Measurements from ENCODE around the gene LEKR1. TPM values are rescaled to one million over a fixed set of nuclear protein-coding genes. Genes with fewer than 3 reads are reported as not detected.
"Not testable (repeated sequence)": the region's sequence is repeated elsewhere in the genome, so short reads cannot be mapped to it uniquely, and the experiment has no call there.

Gene LEKR1
- total RNA-seq, 2 experiments from 2014 or later = 0.40 to 0.48 TPM

GRCh38 chr3:156948402-156949210, 122.5 kb downstream of the LEKR1 start:
- CTCF ChIA-PET = no interaction called here
- POLR2A ChIA-PET = no interaction called here

DNA sequence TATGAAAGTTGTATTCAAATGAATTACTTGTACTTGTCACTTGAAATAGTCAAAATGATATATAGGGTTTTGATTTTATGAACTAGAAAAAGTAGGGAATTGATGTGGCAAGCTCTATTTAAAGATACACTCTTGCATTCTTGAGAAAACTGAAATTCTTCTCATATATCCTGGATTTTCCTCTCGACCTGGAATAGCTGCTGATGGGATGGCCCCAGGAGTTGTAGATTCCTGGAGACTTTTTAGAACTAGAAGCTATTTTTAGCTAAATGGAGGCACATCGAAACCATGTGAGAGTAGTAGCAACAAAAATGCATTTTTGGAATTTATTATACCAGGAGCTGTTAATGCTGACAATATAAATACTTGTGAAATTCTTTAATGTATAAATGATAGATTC, 125.9 kb downstream of the LEKR1 start:
- POLR2A ChIA-PET = no interaction called here
- CTCF ChIA-PET = no interaction called here

DNA sequence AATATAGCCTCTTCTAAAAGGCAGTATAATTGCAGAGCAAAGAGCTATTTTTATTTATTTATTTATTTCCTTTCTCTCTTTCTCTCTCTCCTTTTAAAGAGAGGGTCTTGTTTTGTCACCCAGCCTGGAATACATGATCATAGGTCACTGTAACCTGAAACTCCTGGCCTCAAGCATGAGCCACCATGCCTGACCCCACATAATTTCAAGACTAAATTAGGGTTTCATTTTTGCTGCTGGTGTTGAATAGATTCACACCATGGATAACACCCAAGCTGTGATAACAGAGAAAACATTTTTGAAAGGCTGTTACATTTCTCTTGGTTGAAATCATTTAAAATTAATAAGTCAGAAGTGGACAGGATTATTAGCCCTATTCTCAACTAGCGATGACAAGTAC, 131.6 kb downstream of the LEKR1 start:
- POLR2A ChIA-PET = no interaction called here
- CTCF ChIA-PET = no interaction called here

GRCh38 chr3:156963096-156963495, 136.9 kb downstream of the LEKR1 start:
- CTCF ChIA-PET = no interaction called here

DNA sequence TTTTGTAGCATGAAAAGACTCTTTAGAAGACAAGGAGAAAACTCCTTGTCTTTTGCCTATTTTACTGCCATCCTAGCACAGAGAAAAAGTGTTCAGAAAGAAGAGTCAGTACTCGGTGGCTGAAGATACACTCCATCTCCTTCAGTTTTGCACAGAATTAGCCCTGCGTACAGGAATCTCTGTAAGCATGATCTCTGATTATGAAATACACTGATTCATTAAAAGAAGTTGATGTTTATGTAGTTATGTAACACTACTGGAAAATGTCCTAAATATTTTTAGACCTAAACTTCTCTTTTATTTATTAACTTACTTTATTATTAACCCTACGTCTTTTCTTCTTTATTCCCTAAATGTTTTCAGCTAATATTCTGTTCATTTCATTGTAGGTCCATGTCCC, 138.4 kb downstream of the LEKR1 start:
- POLR2A ChIA-PET = no interaction called here

More at GRCh38 chr3:156963096-156963495, 136.9 kb downstream of the LEKR1 start:
- POLR2A ChIA-PET = no interaction called here

GRCh38 chr3:156966349-156966748, 140.2 kb downstream of the LEKR1 start:
- CTCF ChIA-PET, POLR2A ChIA-PET: not testable (repeated sequence)

More for the DNA sequence above, 138.4 kb downstream of the LEKR1 start:
- CTCF ChIA-PET = no interaction called here

- ChIA-PET POLR2A (no interaction called here), CTCF (no interaction called here)
Observed at GRCh38 chr3:156973954-156974353, 147.8 kb downstream of the LEKR1 start.

DNA sequence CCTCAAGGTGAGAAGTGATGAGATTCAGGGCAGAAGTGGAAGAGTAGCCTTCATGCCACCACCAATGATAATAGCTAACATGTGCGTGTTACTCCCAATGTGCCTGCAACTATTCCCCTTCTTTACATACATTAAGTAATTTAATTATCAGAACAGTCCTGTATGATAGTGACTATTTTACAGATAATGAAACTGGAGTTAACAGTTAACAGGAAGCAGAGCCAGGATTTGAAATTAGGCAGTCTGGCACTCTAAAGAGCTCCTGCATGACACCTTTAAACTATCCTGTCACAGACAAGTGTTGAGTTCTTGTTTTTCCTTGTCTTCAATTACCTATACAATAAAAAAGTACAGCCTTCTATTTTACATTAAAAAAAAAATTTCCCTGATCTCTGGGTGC, 148.8 kb downstream of the LEKR1 start:
- POLR2A ChIA-PET = no interaction called here
- CTCF ChIA-PET = no interaction called here

DNA sequence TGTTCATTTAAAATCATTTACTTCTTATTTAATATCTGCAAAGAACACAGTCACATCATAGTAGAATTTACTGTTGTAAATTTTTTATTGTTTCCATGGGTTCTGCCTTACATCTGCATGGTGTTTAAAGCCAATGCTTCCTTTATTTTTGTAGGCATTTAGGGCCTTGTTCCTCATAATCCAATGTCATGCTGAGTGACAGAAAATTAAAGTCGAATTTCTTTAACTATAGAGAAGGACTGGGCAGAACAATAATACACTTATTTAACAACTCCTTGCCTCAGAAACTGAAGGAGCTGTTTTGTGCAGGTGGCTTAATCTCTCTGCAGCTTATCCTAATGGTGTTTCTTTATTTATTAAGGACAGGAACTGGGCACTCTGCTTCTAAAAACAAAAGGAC, 149.6 kb downstream of the LEKR1 start:
- POLR2A ChIA-PET = no interaction called here
- CTCF ChIA-PET = no interaction called here

- CTCF ChIA-PET = no interaction called here
- POLR2A ChIA-PET = no interaction called here
Observed at GRCh38 chr3:156976933-156977332, 150.8 kb downstream of the LEKR1 start.

GRCh38 chr3:156978481-156978961, 152.4 kb downstream of the LEKR1 start:
- ChIA-PET POLR2A (no interaction called here), CTCF (interaction anchor here (0.6 kb wide), 1 partner anchor 120 kb away, joined by 3 read pairs; no protein-coding TSS in a partner anchor)

GRCh38 chr3:156981005-156981404, 154.9 kb downstream of the LEKR1 start:
- ChIA-PET POLR2A (no interaction called here), CTCF (interaction anchor here (0.8 kb wide), 1 partner anchor 11 kb away, joined by 3 read pairs; no protein-coding TSS in a partner anchor)

DNA sequence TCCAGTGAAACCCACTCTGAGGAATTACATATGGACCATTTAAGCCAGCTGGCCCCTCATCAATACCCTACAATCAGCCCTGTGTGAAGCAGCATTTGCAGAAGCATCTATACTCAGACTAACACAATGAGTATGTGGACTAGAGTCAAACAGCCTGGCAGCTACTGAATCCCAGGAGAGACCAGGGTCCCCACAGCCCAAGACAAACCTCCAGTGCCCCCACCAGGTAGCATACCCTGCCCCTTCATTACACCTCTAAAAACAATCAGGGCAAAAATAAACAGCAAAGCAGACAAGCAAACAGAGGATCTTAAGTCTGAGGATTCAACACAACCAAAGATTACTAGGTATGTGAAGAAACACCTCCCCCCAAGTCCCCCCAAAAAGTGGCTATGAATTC, 157.4 kb downstream of the LEKR1 start:
- ChIA-PET POLR2A (no interaction called here), CTCF (no interaction called here)

DNA sequence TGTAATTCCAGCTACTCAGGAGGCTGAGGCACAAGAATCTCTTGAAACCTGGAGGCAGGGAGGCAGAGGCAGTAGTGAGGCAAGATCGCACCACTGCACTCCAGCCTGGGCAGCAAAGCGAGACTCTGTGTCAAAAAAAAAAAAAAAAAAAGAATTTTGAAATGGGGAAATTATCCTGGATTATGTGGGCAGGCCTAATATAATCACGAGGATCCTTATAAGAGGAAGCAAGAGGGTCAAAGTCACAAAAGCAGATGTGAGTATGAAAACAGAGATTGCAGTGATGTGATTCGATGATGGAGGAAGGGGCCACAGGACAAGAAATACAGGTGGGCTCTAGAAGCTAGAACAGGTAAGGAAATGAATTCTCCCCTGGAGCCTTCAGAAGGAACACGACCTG, 159.6 kb downstream of the LEKR1 start:
- POLR2A ChIA-PET = no interaction called here
- CTCF ChIA-PET = no interaction called here

DNA sequence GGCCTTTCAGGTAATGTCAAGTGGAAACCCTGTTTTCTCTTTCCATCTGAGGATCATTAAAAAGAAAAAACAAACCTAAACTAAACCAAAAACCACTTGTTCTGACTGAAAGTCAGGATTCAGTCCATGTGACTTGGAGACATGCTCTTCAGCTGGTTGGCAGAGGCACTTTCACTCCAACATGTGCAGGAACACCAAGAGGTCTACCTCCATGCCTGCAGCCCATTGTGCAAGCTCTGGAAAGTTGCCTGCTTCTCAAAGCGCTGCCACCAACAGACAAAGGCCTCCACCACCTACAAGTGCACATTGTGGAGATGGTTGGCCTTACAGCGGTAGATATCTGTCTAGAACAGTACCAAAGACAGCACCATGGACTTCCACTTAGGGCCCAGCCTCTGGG, 161.8 kb downstream of the LEKR1 start:
- POLR2A ChIA-PET = no interaction called here
- CTCF ChIA-PET = no interaction called here

- POLR2A ChIA-PET = no interaction called here
- CTCF ChIA-PET = no interaction called here
Observed at GRCh38 chr3:156997351-156997750, 171.2 kb downstream of the LEKR1 start.

- POLR2A ChIA-PET = no interaction called here
- CTCF ChIA-PET = no interaction called here
Observed at GRCh38 chr3:157001221-157001957, 175.2 kb downstream of the LEKR1 start.

DNA sequence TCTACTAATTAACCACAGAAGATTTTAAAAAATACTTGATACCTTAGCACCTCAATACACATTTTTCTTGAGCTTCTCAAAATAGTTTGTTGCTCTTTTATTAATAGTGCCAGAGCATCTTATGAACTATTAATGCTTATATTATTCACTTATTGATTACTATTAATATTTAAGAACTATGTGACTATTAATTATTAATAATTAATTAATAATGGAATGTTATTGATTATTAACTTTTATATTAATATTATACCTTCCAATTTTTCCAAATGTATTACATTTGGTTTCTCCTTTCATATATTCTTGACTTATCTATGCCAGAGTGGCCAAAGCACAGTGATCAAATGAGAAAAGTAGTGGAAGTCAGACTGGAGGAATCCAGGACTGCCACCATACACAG, 195.5 kb downstream of the LEKR1 start:
- CTCF ChIA-PET = no interaction called here
- POLR2A ChIA-PET = no interaction called here

DNA sequence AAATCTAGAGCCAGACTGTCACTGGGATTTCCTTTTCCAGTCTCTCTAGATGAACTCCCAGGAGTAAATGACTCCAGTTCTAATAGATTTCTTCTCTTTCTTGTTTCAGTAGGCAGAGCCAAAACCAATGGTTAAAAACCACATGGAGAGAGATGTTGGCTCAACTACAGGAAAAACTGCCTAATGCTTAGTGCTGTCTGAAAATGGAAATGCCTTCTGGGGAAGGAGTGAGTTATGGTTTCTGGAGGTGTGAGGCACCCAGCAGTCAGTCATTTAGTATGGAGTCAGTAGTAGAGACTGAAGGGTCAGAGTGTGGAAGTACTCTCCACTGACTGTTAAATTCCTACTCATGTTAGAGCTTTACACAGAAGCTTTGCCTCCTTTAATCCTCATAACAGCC, 197.1 kb downstream of the LEKR1 start:
- CTCF ChIA-PET = no interaction called here
- POLR2A ChIA-PET = no interaction called here

- ChIA-PET CTCF (interaction anchor here (0.9 kb wide), 1 partner anchor 16 kb away, joined by 3 read pairs; no protein-coding TSS in a partner anchor), POLR2A (interaction anchor here (0.6 kb wide), 1 partner anchor 315 kb away, joined by 4 read pairs; no protein-coding TSS in a partner anchor)
Observed at GRCh38 chr3:157026091-157026490, 199.9 kb downstream of the LEKR1 start.

Data from activated CD8-positive, alpha-beta memory T cell treated with anti-CD3 and anti-CD28 coated beads for 36 hours (primary cell).